ENCODE measurements around the gene C6orf89.

DNA sequence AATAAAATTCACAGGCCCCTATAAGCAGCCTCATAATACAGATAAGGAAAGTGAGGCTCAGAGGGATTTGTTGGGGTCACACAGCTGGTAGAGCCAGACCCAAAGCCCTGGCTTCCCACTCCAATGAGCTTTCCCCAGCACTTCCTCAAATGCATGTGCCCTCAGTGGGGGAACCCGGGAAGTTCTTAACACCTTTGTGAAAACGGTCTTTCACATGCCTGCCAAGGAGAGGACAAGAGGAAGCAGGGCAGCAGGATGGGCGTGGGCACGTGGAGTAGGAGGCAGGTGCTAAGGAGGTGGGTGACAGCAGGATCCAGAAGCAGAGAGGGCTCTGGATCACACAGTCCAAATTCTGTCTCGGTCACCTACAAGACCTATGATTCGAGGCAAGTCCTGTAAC lies 69.4 kb downstream of the C6orf89 start:
- TF ChIP-seq POLR2A (IDR thresholded peaks at IDR 0.05; ENCODE audit: low read depth, low read length) (no peak), POLR2AphosphoS5 (IDR thresholded peaks at IDR 0.05; ENCODE audit: low read depth, low read length) (no peak), TAF1 (IDR thresholded peaks at IDR 0.05; ENCODE audit: low read depth, low read length) (no peak)
